H1 (cell line): ENCODE data around the gene FRZB. TPM values are rescaled to one million over a fixed set of nuclear protein-coding genes. Genes with fewer than 3 reads are reported as not detected.

Experiments used
- GTF2F1 ChIP-seq: IDR thresholded peaks from 2 replicates; pipeline ENCODE4 v1.6.1; 2012; ENCODE audit warnings: low read depth, low read length, improper control_type of control experiment, borderline replicate concordance
- polyA plus RNA-seq, 7 experiments: library from polyadenylated mRNA; depleted of rRNA in 3 of 7; stranded (reverse) in 5 of 7; unstranded in 2 of 7; fragments of >200 nt in 5 of 7; fragments of 200-250 nt in 2 of 7; gene quantifications; 1 replicate in 5 of 7; 2 replicates in 1 of 7; 4 replicates in 1 of 7; pipeline versions ENCODE4 v1.2.1 to v1.2.3, GENCODE V29; 2011 to 2013; ENCODE audit warnings: missing spikeins in 2 of 7, mixed read lengths in 2 of 7
- total RNA-seq: library from RNA; stranded (reverse); fragmentation: NEBNext Ultra II Directional; extraction: Animal tissue kit (Norgen Biotek cat#: 25700); gene quantifications from 2 replicates; pipeline ENCODE4 v1.2.1, GENCODE V29; 2021

Gene FRZB
- total and polyA plus RNA-seq, 2 of the 8 experiments (the other 6 are each of a cell fraction or from before 2014, with no cell fraction given): 4.4 to 4.6 TPM

- no peak for TF ChIP-seq GTF2F1
Observed at GRCh38 chr2:182890305-182890704, 23.9 kb upstream of the FRZB start (continued).
